ENCODE data around the gene INPP4A.

- TF ChIP-seq RAD21 (conservative IDR thresholded peaks at IDR 0.05 in 1 of 2, IDR thresholded peaks at IDR 0.05 in 1 of 2) (no peak), POLR2A (IDR thresholded peaks at IDR 0.05; ENCODE audit: low read length) (no peak), CTCF (IDR thresholded peaks at IDR 0.05) (no peak), POLR2AphosphoS2 (conservative IDR thresholded peaks at IDR 0.05; ENCODE audit: low read length) (no peak), RFX5 (IDR thresholded peaks at IDR 0.05) (no peak), PBX3 (IDR thresholded peaks at IDR 0.05) (no peak), E2F6 (IDR thresholded peaks at IDR 0.05; ENCODE audit: borderline replicate concordance, low read depth) (no peak), HDAC2 (IDR thresholded peaks at IDR 0.05) (no peak), TP53 (CRISPR knock-in tag; IDR thresholded peaks at IDR 0.05) (no peak), EP300 (IDR thresholded peaks at IDR 0.05) (no peak), KDM1A (IDR thresholded peaks at IDR 0.05; ENCODE audit: low read depth) (no peak)
- TF ChIP-seq, protein P1, sequence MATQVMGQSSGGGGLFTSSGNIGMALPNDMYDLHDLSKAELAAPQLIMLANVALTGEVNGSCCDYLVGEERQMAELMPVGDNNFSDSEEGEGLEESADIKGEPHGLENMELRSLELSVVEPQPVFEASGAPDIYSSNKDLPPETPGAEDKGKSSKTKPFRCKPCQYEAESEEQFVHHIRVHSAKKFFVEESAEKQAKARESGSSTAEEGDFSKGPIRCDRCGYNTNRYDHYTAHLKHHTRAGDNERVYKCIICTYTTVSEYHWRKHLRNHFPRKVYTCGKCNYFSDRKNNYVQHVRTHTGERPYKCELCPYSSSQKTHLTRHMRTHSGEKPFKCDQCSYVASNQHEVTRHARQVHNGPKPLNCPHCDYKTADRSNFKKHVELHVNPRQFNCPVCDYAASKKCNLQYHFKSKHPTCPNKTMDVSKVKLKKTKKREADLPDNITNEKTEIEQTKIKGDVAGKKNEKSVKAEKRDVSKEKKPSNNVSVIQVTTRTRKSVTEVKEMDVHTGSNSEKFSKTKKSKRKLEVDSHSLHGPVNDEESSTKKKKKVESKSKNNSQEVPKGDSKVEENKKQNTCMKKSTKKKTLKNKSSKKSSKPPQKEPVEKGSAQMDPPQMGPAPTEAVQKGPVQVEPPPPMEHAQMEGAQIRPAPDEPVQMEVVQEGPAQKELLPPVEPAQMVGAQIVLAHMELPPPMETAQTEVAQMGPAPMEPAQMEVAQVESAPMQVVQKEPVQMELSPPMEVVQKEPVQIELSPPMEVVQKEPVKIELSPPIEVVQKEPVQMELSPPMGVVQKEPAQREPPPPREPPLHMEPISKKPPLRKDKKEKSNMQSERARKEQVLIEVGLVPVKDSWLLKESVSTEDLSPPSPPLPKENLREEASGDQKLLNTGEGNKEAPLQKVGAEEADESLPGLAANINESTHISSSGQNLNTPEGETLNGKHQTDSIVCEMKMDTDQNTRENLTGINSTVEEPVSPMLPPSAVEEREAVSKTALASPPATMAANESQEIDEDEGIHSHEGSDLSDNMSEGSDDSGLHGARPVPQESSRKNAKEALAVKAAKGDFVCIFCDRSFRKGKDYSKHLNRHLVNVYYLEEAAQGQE (IDR thresholded peaks at IDR 0.05): no peak
- TF ChIP-seq, protein P2, sequence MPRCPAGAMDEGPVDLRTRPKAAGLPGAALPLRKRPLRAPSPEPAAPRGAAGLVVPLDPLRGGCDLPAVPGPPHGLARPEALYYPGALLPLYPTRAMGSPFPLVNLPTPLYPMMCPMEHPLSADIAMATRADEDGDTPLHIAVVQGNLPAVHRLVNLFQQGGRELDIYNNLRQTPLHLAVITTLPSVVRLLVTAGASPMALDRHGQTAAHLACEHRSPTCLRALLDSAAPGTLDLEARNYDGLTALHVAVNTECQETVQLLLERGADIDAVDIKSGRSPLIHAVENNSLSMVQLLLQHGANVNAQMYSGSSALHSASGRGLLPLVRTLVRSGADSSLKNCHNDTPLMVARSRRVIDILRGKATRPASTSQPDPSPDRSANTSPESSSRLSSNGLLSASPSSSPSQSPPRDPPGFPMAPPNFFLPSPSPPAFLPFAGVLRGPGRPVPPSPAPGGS (IDR thresholded peaks at IDR 0.05): no peak
These were observed 65.6 kb downstream of the INPP4A start for GRCh38 chr2:98510322-98510662.
